ENCODE results near the gene COX6B2.

The COX6B2 gene

GRCh38 chr19:55386493-55386971 lies 32.0 kb upstream of the COX6B2 start:
- H3K4me3 ChIP-seq (ENCODE audit: low read depth, low read length) = peak overlapping the region; percentile 99
- no peak for TF ChIP-seq CTCF (IDR thresholded peaks at IDR 0.05; ENCODE audit: low read depth, low read length)
- DNase-seq (ENCODE audit: low read depth, low spot score) = no peak
- in situ Hi-C loops (cut with HindIII; ENCODE audit: low sequenced_read_pairs) = no loop called here

GRCh38 chr19:55385724-55386492 lies 31.4 kb upstream of the COX6B2 start, which contains the start of gene RPL28:
Gene RPL28, plus strand, starts transcription at chr19:55385932. Its CDS starts 426 bp downstream, at chr19:55386358.
- peak within 1 kb of the TSS; percentile 99 for H3K4me3 ChIP-seq (ENCODE audit: low read depth, low read length)
- DNase-seq (ENCODE audit: low read depth, low spot score) = peak; percentile 98
- TF ChIP-seq CTCF (IDR thresholded peaks at IDR 0.05; ENCODE audit: low read depth, low read length) = no peak
- in situ Hi-C loops (cut with HindIII; ENCODE audit: low sequenced_read_pairs) = no loop called here

- TF ChIP-seq CTCF (IDR thresholded peaks at IDR 0.05; ENCODE audit: low read depth, low read length) = no peak
- peak; percentile 98 for DNase-seq (ENCODE audit: low read depth, low spot score)
- peak overlapping the region; percentile 99 for H3K4me3 ChIP-seq (ENCODE audit: low read depth, low read length)
- in situ Hi-C loops (cut with HindIII; ENCODE audit: low sequenced_read_pairs) = no loop called here
Measured at GRCh38 chr19:55384920-55385723, 30.6 kb upstream of the COX6B2 start.

- no peak for DNase-seq (ENCODE audit: low read depth, low spot score)
- no peak for TF ChIP-seq CTCF (IDR thresholded peaks at IDR 0.05; ENCODE audit: low read depth, low read length)
- peak within 1 kb of the TSS; percentile 99 for H3K4me3 ChIP-seq (ENCODE audit: low read depth, low read length)
- in situ Hi-C loops (cut with HindIII; ENCODE audit: low sequenced_read_pairs) = no loop called here
Measured at GRCh38 chr19:55384131-55384919, 29.8 kb upstream of the COX6B2 start, which contains the start of gene TMEM238. Gene TMEM238, minus strand, starts transcription at chr19:55384292. Its CDS starts 33 bp downstream, at chr19:55384259.

- in situ Hi-C loops (cut with HindIII; ENCODE audit: low sequenced_read_pairs) = no loop called here
- no peak for TF ChIP-seq CTCF (IDR thresholded peaks at IDR 0.05; ENCODE audit: low read depth, low read length)
Measured at GRCh38 chr19:55383279-55384130, 29.0 kb upstream of the COX6B2 start.

More at GRCh38 chr19:55383279-55384130, 29.0 kb upstream of the COX6B2 start:
- H3K4me3 ChIP-seq (ENCODE audit: low read depth, low read length) = peak overlapping the region; percentile 40
- DNase-seq (ENCODE audit: low read depth, low spot score) = peak; percentile 68
